Measurements from ENCODE around the gene GOLGA6L26. TPM values are rescaled to one million over a fixed set of nuclear protein-coding genes. Genes with fewer than 3 reads are reported as not detected.
"Not testable (repeated sequence)": the region's sequence is repeated elsewhere in the genome, so short reads cannot be mapped to it uniquely, and the experiment has no call there.

GOLGA6L26 gene
- total RNA-seq, 1 donor from 2014 or later: not detected

DNA sequence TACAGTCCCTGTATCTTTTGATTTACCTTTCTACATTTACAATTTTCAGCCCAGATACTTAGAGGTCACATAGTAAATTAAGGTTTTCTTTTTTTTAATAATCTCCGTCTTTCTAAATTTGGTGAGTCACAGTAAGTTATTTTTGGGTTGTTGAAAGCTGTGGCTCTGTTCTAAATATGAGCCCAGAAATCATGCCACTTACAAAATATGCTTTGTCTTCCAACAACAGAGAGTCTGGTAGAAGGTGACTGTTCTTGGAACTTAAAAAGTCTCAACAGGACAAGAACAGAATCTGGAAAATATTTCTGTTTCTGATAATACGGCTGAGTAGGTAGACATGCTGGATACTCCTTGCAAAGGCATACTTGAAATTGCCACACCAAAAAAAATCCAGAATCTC is 36.6 kb upstream of the GOLGA6L26 start:
- Histone ChIP-seq H3K36me3 (no peaks in the 10 kb centered on the region), H3K4me3 (no peak overlapping the region), H3K27me3 (no peaks in the 10 kb centered on the region), H3K9me3 (no peaks in the 10 kb centered on the region), H3K4me1 (peaks cover 2 to 19% of the 10 kb centered on the region in 2 donors), H3K27ac (peak overlapping the region; percentile 66 to 67)
- intact Hi-C loops (cut with DNase I): loop anchor here (2.0 to 5.0 kb wide), 3 partner anchors 28 to 97 kb away; no protein-coding TSS in a partner anchor
- DNase-seq (ENCODE audit: low spot score in 2 of 2): no peak
- TF ChIP-seq, protein P1, sequence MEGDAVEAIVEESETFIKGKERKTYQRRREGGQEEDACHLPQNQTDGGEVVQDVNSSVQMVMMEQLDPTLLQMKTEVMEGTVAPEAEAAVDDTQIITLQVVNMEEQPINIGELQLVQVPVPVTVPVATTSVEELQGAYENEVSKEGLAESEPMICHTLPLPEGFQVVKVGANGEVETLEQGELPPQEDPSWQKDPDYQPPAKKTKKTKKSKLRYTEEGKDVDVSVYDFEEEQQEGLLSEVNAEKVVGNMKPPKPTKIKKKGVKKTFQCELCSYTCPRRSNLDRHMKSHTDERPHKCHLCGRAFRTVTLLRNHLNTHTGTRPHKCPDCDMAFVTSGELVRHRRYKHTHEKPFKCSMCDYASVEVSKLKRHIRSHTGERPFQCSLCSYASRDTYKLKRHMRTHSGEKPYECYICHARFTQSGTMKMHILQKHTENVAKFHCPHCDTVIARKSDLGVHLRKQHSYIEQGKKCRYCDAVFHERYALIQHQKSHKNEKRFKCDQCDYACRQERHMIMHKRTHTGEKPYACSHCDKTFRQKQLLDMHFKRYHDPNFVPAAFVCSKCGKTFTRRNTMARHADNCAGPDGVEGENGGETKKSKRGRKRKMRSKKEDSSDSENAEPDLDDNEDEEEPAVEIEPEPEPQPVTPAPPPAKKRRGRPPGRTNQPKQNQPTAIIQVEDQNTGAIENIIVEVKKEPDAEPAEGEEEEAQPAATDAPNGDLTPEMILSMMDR (IDR thresholded peaks at IDR 0.05): no peak

DNA sequence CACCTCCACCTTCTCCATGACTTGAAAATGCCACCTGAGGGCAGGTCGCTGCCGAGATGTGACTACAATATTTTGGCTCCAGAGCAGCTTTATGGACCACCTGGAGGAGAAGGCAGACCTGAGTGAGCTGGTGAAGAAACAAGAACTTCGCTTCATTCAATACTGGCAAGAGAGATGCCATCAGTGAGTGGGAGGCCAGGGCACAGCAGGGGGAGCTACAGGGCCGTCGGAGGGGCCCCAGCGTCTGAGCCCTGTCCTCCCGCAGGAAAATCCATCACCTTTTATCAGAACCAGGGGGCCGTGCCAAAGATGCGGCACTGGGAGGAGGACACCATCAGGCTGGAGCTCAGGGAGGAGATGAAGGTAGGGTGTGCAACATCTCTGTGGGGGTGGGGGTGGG is 30.3 kb upstream of the GOLGA6L26 start:
- H3K4me3 ChIP-seq; H3K27me3 ChIP-seq; H3K4me1 ChIP-seq; H3K36me3 ChIP-seq; intact Hi-C loops (cut with DNase I); H3K9me3 ChIP-seq; H3K27ac ChIP-seq; DNase-seq (ENCODE audit: low spot score in 2 of 2): not testable (repeated sequence)
- TF ChIP-seq, protein P1 (IDR thresholded peaks at IDR 0.05): peak; percentile 29 to 53 (median 48)

DNA sequence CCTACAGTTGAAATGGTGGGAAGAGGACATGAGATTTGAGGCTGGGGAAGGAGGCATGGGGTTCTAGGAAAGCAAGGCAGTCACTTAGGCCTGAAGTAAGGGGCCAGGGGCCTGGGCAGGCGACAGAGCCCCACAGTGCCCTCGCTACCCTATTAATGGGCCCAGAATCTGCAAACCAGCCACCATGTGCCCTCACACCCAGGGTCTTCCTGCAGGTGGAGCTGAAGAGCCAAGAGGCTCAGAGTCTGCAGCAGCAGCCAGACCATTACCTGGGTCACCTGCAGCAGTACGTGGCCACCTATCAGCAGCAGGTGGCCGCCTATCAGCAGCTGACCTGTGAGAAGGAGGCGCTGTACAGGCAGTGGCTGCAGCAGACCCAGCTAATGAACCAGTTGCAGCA is 28.6 kb upstream of the GOLGA6L26 start:
- H3K4me3 ChIP-seq; H3K4me1 ChIP-seq; H3K27ac ChIP-seq; H3K9me3 ChIP-seq; H3K27me3 ChIP-seq; H3K36me3 ChIP-seq; DNase-seq (ENCODE audit: low spot score in 2 of 2); intact Hi-C loops (cut with DNase I): not testable (repeated sequence)

DNA sequence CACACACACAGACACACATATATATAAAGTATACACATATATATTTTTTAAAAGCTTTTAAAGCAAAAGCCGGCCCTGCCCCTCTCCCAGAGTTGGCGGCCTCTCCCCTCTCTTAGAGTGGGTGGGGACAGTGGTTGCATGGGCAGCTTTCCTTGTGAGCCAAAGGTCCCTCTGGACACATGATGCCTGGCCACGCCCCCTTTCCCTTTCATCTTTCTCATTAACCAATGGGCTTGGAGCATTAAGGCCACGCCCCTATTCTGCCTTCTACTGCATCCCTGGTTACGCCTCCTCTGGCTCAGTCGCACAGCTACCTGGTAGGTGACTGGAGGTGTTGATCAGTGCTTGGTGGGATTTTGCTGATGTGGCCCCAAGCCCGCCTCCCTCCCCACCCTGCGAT is 20.5 kb upstream of the GOLGA6L26 start, which contains the start of gene GOLGA8S:
Gene GOLGA8S, plus strand, starts transcription at position 301 of the 400 bp plus-strand sequence. Its CDS starts 62 bp downstream, at position 363.
- DNase-seq (ENCODE audit: low spot score in 2 of 2); H3K4me3 ChIP-seq; H3K36me3 ChIP-seq; intact Hi-C loops (cut with DNase I); H3K27me3 ChIP-seq; H3K9me3 ChIP-seq; H3K4me1 ChIP-seq; H3K27ac ChIP-seq: not testable (repeated sequence)

DNA sequence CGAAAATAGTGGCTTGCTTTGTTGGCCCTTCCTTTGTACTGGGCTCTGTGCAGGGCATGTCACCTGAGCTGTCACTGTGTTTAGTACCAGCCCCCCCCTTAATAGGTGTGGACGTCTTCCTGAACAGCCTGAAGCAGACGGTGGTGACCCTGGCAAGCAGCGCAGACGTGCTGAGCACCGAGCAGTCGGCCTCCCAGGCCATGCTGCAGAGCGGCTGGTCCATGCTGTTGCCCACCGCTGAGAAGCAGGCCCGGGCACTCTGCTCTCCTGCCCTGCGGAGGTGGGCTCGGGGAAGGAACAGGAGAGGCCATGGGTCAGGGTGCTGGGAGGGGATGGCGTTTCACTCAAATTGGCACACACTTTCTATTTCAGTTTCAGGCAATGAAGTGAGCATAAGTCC is 22.8 kb downstream of the GOLGA6L26 start:
- intact Hi-C loops (cut with DNase I): not testable (repeated sequence)

DNA sequence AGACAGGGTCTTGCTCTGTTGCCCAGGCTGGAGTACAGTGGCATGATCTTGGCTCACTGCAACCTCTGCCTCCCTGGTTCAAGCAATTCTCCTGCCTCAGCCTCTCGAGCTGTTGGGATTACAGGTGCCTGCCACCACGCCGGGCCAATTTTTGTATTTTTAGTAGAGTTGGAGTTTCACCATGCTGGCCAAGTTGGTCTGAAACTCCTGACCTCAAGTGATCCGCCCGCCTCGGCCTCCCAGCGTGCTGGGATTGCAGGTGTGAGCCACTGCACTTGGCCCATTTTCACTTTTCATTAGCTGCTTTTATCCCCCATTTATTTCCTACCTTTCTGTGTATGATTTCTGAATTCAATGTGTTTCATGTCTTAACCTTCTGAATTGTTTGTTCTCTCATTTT is 28.1 kb downstream of the GOLGA6L26 start:
- H3K9me3 ChIP-seq; H3K27me3 ChIP-seq; intact Hi-C loops (cut with DNase I); H3K27ac ChIP-seq; H3K4me1 ChIP-seq; DNase-seq (ENCODE audit: low spot score in 2 of 2); H3K4me3 ChIP-seq: not testable (repeated sequence)
- peaks cover 19 to 30% of the 10 kb centered on the region in 2 donors for H3K36me3 ChIP-seq

More for the DNA sequence above, 22.8 kb downstream of the GOLGA6L26 start:
- not testable (repeated sequence) for H3K4me1 ChIP-seq; H3K9me3 ChIP-seq; DNase-seq (ENCODE audit: low spot score in 2 of 2); H3K27ac ChIP-seq; H3K27me3 ChIP-seq; H3K4me3 ChIP-seq
- H3K36me3 ChIP-seq: peaks cover 24 to 33% of the 10 kb centered on the region in 2 donors

DNA sequence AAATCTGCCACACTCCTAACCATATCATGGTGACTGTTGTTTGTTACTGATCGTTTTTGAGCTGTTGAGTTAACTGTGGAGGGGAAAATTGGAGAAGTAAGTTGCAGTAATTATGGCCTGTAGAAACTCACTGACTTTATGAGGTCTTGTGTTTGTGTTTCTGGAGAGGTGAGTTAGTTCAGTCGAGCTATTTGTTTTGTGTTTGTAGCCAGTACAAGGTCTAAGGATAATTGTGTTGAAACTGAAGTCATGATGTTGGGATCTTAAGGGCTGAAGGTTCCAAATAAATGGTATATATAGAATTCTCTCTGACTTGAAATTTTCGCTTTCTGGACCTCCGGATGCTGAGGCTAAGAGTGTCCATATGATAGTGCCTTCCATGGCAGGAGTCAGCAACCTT is 29.2 kb downstream of the GOLGA6L26 start:
- H3K27ac ChIP-seq; DNase-seq (ENCODE audit: low spot score in 2 of 2); intact Hi-C loops (cut with DNase I); H3K9me3 ChIP-seq; H3K4me1 ChIP-seq; H3K27me3 ChIP-seq: not testable (repeated sequence)
- H3K36me3 ChIP-seq: peaks cover 8 to 19% of the 10 kb centered on the region in 2 donors
- H3K4me3 ChIP-seq: peak overlapping the region; percentile 61 to 63

DNA sequence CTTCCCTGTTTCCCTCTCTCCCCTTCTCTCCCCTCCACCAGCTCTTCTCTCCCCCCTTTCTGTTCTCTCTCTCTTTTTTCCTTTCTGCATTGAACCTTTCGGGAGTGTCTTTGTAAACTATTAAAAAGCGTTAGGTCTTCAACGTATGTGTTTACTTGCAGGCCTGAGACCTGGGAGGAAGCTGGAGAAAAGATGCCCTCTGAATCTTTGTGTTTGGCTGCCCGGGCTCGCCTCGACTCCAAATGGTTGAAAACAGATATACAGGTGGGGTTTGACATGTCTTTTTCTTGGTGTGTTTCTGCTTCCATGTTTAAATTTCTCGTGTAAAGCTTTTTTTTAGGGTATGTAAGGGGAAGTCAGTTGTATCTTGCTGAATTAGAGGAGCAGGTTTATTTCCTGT is 29.7 kb downstream of the GOLGA6L26 start:
- DNase-seq (ENCODE audit: low spot score in 2 of 2); H3K9me3 ChIP-seq; H3K27me3 ChIP-seq; H3K4me1 ChIP-seq; intact Hi-C loops (cut with DNase I): not testable (repeated sequence)
- Histone ChIP-seq H3K27ac (peak overlapping the region in 1 of 2 donors; percentile 22), H3K4me3 (peak overlapping the region; percentile 61 to 63), H3K36me3 (peaks cover 8 to 14% of the 10 kb centered on the region in 2 donors)

DNA sequence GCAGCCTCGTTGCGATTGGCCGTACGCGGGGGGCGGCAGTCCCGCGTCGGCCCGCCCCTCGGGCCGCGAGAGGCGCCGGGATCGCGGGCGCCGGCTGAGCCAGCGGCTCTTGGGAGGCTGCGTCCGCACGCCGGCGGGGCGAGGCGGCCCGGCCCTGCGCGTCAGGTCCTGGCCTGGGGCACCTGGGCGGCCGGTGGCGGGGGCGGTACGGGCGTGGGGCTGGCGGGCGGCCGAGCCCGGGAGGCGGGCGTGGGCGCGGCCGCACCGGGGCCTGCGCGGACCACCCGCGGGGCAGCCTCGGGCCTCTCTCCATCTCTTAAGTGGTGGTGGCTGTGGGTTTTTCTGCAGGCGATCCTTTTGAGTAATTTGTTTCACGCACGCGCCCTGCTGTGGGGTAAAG is 30.3 kb downstream of the GOLGA6L26 start:
- intact Hi-C loops (cut with DNase I); H3K4me1 ChIP-seq: not testable (repeated sequence)

DNA sequence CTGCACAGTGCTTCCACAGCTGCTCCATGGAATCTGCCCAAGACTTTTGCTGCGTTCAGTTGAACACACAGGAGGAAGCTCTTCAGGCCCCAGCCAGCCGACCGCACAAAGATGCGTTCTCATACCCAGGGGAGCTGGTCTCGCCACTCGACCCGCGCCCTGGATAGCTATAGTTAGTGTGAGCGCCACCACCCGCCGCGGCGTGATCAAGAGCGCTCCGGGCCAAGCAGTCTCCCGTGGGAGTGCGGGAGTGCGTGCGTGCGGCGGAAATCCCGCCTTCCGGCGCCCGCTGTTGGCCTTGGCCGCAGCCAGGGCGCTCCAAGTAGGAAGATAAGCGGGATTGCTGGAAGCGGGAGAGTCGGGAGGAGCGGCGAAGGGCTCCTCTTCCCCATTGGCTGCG is 30.8 kb downstream of the GOLGA6L26 start:
- H3K27ac ChIP-seq; H3K27me3 ChIP-seq; intact Hi-C loops (cut with DNase I); H3K9me3 ChIP-seq; H3K36me3 ChIP-seq; DNase-seq (ENCODE audit: low spot score in 2 of 2); H3K4me3 ChIP-seq; H3K4me1 ChIP-seq: not testable (repeated sequence)

More for the DNA sequence above, 30.3 kb downstream of the GOLGA6L26 start:
- not testable (repeated sequence) for H3K9me3 ChIP-seq, H3K27me3 ChIP-seq
- Histone ChIP-seq H3K36me3 (peaks cover 5 to 10% of the 10 kb centered on the region in 2 donors), H3K4me3 (peak overlapping the region; percentile 61 to 63), H3K27ac (peak overlapping the region in 1 of 2 donors; percentile 22)
- DNase-seq (ENCODE audit: low spot score in 2 of 2): peak in 1 of 2 donors; percentile 76

All from ascending aorta (tissue), 2 donors.